Stomach (tissue), 9 donors: ENCODE measurements around the gene SELENOW. TPM values are rescaled to one million over a fixed set of nuclear protein-coding genes. Genes with fewer than 3 reads are reported as not detected.
A peak's percentile ranks its signal among the peaks of the same experiment; 100 is the strongest.
"Not testable (repeated sequence)": the region's sequence is repeated elsewhere in the genome, so short reads cannot be mapped to it uniquely, and the experiment has no call there.

Experiments used
- DNase-seq, 2 donors: peaks; one replicate each; pipeline versions ENCODE4 v3.0.0 to v3.0.0-alpha.2; 2013 to 2019
- H3K27ac ChIP-seq, 5 donors: fragments of 200-600 bp in 4 of 5; sonication (generic) in 4 of 5; one replicate each; pipeline ENCODE4 v1.5.1; 2013 to 2019; ENCODE audit warnings: mild to moderate bottlenecking in 1 of 5, moderate library complexity in 1 of 5
- H3K27me3 ChIP-seq, 3 donors: fragments of 200-600 bp; sonication (generic); one replicate each; pipeline ENCODE4 v1.5.1; 2017 to 2019; ENCODE audit warnings: mixed run types in 1 of 3
- H3K36me3 ChIP-seq, 4 donors: fragments of 200-600 bp; sonication (generic); 1 replicate in 3 of 4; 2 replicates in 1 of 4; pipeline ENCODE4 v1.5.1; 2016 to 2019
- H3K4me1 ChIP-seq, 4 donors: fragments of 200-600 bp; sonication (generic); one replicate each; pipeline ENCODE4 v1.5.1; 2016 to 2019
- H3K4me3 ChIP-seq, 4 donors: fragments of 200-600 bp; sonication (generic) in 3 of 4; one replicate each; pipeline ENCODE4 v1.5.1; 2016 to 2019; ENCODE audit warnings: mild to moderate bottlenecking in 1 of 4
- H3K9me3 ChIP-seq, 4 donors: fragments of 200-600 bp; sonication (generic); one replicate each; pipeline ENCODE4 v1.5.1; 2016 to 2019
- EP300 ChIP-seq: sonication (generic); formaldehyde crosslinking; IDR thresholded peaks from one replicate; pipeline ENCODE4 v1.6.1; 2017; ENCODE audit warnings: antibody characterized with exemption
- POLR2A ChIP-seq, 4 donors: fragments of 450-650 bp; IDR thresholded peaks; one replicate each; pipeline ENCODE4 v1.6.1; 2016; ENCODE audit warnings: antibody characterized with exemption in 4 of 4, control low read depth in 2 of 4, mild to moderate bottlenecking in 1 of 4, moderate library complexity in 1 of 4
- POLR2AphosphoS5 ChIP-seq, 3 donors: sonication (generic); formaldehyde crosslinking; IDR thresholded peaks; one replicate each; pipeline ENCODE4 v1.6.1; 2016; ENCODE audit warnings: antibody characterized with exemption in 3 of 3
- WGBS, 5 donors: extraction: QIAGEN DNeasy Blood & Tissue Kit in 3 of 5; methylation state at CpG; one replicate each; pipeline versions ENCODE4 v1.1.5 to v1.1.7; 2013 to 2018; 5-methylcytosine and 5-hydroxymethylcytosine counted together
- intact Hi-C: fragments of 100-400 bp; cut with DNase I; formaldehyde crosslinking; loops from one replicate; pipeline ENCODE4 v1.15.1; 2023; ENCODE audit warnings: low total_unique reads
- polyA plus RNA-seq, 3 donors: library from polyadenylated mRNA; stranded (reverse); fragments of 200-250 nt; gene quantifications; one replicate each; pipeline ENCODE4 v1.2.3, GENCODE V29; 2013
- total RNA-seq, 5 donors: library from RNA; depleted of rRNA; stranded (reverse); fragments of >200 nt; gene quantifications; one replicate each; pipeline versions ENCODE4 v1.1.0 to v1.2.3, GENCODE V29; 2014 to 2016
- TF ChIP-seq, protein P1 (sequence below), 7 experiments: fragments of 450-650 bp in 4 of 7; fragments of 200-600 bp in 3 of 7; sonication (generic) in 3 of 7; IDR thresholded peaks; one replicate each; pipeline ENCODE4 v1.5.1; 2016 to 2019; ENCODE audit warnings: antibody characterized with exemption in 7 of 7, control low read depth in 2 of 7, mild to moderate bottlenecking in 1 of 7
- donor health status: healthy with polysubstance abuse.
- donor health status: Bipolar disorder and iron deficiency.
- donor health status: healthy.

The SELENOW gene
- total and polyA plus RNA-seq, 8 donors = 204 to 1,097 (median 585) TPM

DNA sequence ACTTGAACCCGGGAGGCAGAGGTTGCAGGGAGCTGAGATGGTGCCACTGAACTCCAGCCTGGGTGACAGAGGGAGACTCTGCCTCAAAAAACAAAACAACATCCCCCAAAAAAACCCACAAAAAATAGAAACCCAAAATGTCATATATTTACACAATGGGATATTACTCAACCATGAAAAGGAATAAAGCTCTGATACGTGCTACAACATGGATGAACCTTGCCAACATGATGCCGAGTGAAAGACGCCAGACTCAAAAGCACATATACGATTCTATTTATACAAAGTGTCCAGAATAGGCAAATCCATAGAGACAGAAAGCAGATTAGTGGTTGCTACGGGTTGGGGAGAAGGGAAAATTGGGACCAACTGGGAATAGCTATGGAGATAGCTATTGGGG is 27.9 kb downstream of the SELENOW start:
- DNase-seq = no peak
- no peak overlapping the region for H3K4me3 ChIP-seq
- intact Hi-C loops = no loop called here
- no peaks in the 10 kb centered on the region for H3K27me3 ChIP-seq
- H3K4me1 ChIP-seq = no peaks in the 10 kb centered on the region
- no peak overlapping the region for H3K27ac ChIP-seq
- WGBS, 5 donors = 88 to 91% (median 91%) methylated on average over 6 of the region's 6 CpGs
- H3K36me3 ChIP-seq = no peaks in the 10 kb centered on the region
- TF ChIP-seq POLR2A (IDR thresholded peaks at IDR 0.05) (no peak), POLR2AphosphoS5 (IDR thresholded peaks at IDR 0.05) (no peak), EP300 (no peak)
- TF ChIP-seq, protein P1, sequence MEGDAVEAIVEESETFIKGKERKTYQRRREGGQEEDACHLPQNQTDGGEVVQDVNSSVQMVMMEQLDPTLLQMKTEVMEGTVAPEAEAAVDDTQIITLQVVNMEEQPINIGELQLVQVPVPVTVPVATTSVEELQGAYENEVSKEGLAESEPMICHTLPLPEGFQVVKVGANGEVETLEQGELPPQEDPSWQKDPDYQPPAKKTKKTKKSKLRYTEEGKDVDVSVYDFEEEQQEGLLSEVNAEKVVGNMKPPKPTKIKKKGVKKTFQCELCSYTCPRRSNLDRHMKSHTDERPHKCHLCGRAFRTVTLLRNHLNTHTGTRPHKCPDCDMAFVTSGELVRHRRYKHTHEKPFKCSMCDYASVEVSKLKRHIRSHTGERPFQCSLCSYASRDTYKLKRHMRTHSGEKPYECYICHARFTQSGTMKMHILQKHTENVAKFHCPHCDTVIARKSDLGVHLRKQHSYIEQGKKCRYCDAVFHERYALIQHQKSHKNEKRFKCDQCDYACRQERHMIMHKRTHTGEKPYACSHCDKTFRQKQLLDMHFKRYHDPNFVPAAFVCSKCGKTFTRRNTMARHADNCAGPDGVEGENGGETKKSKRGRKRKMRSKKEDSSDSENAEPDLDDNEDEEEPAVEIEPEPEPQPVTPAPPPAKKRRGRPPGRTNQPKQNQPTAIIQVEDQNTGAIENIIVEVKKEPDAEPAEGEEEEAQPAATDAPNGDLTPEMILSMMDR (IDR thresholded peaks at IDR 0.05) = no peak
- peaks cover 0 to 2% (median 0%) of the 10 kb centered on the region in 4 donors for H3K9me3 ChIP-seq

DNA sequence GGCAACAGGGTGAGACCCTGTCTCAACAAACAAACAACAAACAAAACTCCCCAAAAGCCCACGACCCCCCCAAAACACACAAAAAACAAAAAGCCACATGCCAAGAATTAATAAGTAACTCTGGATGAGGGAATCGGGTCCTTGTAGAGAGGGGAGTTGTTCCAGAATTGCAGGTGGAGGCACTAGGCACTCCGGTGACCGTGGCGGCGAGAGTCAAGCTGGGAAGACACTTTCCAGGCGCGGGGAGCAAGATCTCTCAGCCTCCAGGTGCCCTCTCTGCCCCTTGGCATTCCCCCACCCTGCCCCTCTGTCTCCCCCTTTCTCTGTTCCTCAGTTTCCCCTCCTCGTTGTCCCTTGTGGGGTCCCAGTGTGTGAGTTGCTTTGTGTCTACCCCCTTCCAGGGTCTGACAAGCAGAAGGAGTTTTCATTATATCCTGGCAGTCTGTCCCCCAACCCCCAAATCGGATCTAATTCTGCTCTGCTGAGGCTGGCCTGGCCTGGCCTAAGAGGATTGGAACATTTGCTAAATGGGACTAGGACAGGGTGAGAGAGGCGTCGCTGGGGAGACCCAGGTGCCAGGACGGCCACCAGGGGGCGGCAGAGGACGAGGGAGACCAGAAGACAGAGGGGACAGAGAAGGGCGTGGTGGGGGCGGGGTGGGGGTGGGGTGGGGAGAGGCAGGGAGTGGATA is 34.9 kb downstream of the SELENOW start:
- intact Hi-C loops = no loop called here
- H3K9me3 ChIP-seq = no peaks in the 10 kb centered on the region
- peak; percentile 69 to 86 for DNase-seq
- 29 to 39% (median 31%) methylated on average over 15 to 17 of the region's 17 CpGs for WGBS, 5 donors
- no peaks in the 10 kb centered on the region for H3K4me1 ChIP-seq
- no peak for TF ChIP-seq EP300
- TF ChIP-seq, protein P1 (IDR thresholded peaks at IDR 0.05) = peak in 4 of 7 experiments; percentile 4 to 62 (median 48)
- no peak for TF ChIP-seq POLR2A (IDR thresholded peaks at IDR 0.05)
- no peak overlapping the region for H3K27ac ChIP-seq
- H3K36me3 ChIP-seq = no peaks in the 10 kb centered on the region
- H3K27me3 ChIP-seq = peaks cover 0 to 25% (median 0%) of the 10 kb centered on the region in 3 donors
- no peak overlapping the region for H3K4me3 ChIP-seq

DNA sequence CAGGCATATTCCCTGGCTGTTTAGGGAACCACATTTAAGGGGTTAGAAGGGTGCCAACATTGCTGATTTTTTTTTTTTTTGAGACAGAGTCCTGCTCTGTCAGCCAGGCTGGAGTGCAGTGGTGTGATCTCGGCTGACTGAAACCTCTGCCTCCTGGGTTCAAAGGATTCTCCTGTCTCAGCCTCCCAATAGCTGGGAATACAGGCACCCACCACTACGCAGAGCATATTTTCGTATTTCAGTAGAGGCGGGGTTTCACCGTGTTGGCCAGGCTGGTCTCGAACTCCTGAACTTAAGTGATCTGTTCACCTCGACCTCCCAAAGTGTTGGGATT is 35.5 kb downstream of the SELENOW start:
- intact Hi-C loops = no loop called here
- no peak overlapping the region for H3K4me3 ChIP-seq
- peaks cover 0 to 30% (median under 1%) of the 10 kb centered on the region in 3 donors for H3K27me3 ChIP-seq
- DNase-seq = no peak
- H3K36me3 ChIP-seq = no peaks in the 10 kb centered on the region
- 45 to 68% (median 60%) methylated on average over 7 of the region's 7 CpGs for WGBS, 5 donors
- H3K4me1 ChIP-seq = no peaks in the 10 kb centered on the region
- no peak overlapping the region for H3K27ac ChIP-seq
- no peak for TF ChIP-seq POLR2AphosphoS5 (IDR thresholded peaks at IDR 0.05)
- TF ChIP-seq POLR2A (IDR thresholded peaks at IDR 0.05) = no peak
- TF ChIP-seq, protein P1 (IDR thresholded peaks at IDR 0.05) = no peak
- TF ChIP-seq EP300 = no peak
- no peaks in the 10 kb centered on the region for H3K9me3 ChIP-seq

DNA sequence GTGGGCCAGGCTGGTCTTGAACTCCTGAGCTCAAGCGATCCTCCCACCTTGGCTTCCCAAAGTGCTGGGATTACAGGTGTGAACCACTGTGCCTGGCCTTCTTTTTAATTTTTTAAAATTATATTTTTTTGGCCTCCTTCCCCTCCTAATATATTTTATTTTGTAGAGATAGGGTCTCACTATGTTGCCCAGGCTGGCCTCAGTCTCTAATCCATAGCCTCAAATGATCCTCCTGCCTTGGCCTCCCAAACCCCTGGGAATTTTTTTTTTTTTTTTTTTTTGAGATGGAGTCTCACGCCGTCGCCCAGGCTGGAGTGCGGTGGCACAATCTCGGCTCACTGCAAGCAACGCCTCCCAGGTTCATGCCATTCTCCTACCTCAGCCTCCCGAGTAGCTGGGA is 37.8 kb downstream of the SELENOW start:
- H3K9me3 ChIP-seq, intact Hi-C loops, H3K4me1 ChIP-seq, H3K36me3 ChIP-seq, H3K27ac ChIP-seq, H3K4me3 ChIP-seq, DNase-seq: not testable (repeated sequence)
- peaks cover 0 to 53% (median 18%) of the 10 kb centered on the region in 3 donors for H3K27me3 ChIP-seq
- WGBS, 5 donors = 89 to 98% (median 92%) methylated on average over 8 of the region's 8 CpGs

DNA sequence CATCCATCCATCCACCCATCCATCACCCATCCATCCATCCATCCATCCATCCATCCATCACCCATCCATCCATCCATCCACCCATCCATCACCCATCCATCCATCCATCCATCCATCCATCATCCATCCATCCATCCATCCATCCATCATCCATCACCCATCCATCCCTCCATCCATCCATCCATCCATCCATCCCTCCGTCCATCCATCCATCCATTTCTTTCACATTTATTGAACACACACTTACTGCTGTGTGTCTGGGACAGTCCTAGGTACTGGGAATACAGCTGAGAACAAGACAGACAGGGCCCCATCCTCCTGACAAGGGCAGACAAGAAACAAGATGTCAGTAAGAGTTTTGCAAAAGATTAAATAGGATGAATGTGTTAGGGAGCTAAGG is 39.7 kb downstream of the SELENOW start:
- H3K4me1 ChIP-seq, intact Hi-C loops, H3K27ac ChIP-seq, H3K36me3 ChIP-seq, H3K9me3 ChIP-seq, DNase-seq, H3K4me3 ChIP-seq: not testable (repeated sequence)
- peaks cover 0 to 66% (median 31%) of the 10 kb centered on the region in 3 donors for H3K27me3 ChIP-seq
- WGBS, 5 donors = 81 to 100% (median 92%) methylated on average over 1 of the region's 1 CpG
